AG04450 (cell line): Measurements from ENCODE around the gene TCP1. TPM values are rescaled to one million over a fixed set of nuclear protein-coding genes. Genes with fewer than 3 reads are reported as not detected.

Experiments used
- CTCF ChIA-PET: fragments of 300-600, 350-600 bp; formaldehyde crosslinking; extraction: SDS; loops from one replicate; lab custom pipeline; 2022; ENCODE audit warnings: antibody characterized with exemption, inconsistent platforms; lab: Charles Lee
- POLR2A ChIA-PET: fragments of 350-600 bp; formaldehyde crosslinking; extraction: SDS; loops from one replicate; lab custom pipeline; 2021; ENCODE audit warnings: antibody characterized with exemption, inconsistent platforms; lab: Yijun Ruan, JAX
- DNase-seq: peaks from one replicate; pipeline ENCODE4 v3.0.0-alpha.2; 2011; ENCODE audit warnings: low read depth, low spot score
- H3K27ac ChIP-seq: one replicate; pipeline ENCODE4 v1.5.1; 2012; ENCODE audit warnings: low read depth, low read length, control low read depth
- H3K27me3 ChIP-seq: one replicate; pipeline ENCODE4 v1.6.0; 2012; ENCODE audit warnings: low read length; ENCODE audit not compliant: control insufficient read depth, insufficient read depth
- H3K4me3 ChIP-seq: 2 replicates; pipeline ENCODE4 v1.5.1; 2011; ENCODE audit warnings: mild to moderate bottlenecking, low read depth, low read length, control low read depth
- H3K9me3 ChIP-seq: 2 replicates; pipeline ENCODE4 v1.5.1; 2012; ENCODE audit warnings: low read length; ENCODE audit not compliant: control insufficient read depth, insufficient read depth
- CTCF ChIP-seq: IDR thresholded peaks from 2 replicates; pipeline ENCODE4 v1.5.1; 2011; ENCODE audit warnings: low read depth, low read length, control low read depth, inconsistent platforms
- polyA plus RNA-seq: library from polyadenylated mRNA; depleted of rRNA; stranded (reverse); fragments of >200 nt; gene quantifications from 2 replicates; pipeline ENCODE4 v1.2.3, GENCODE V29; 2011

Gene TCP1
- polyA plus RNA-seq, 1 experiment = 182 TPM

- no peak for TF ChIP-seq CTCF
- Histone ChIP-seq H3K27ac (no peak overlapping the region), H3K4me3 (no peak overlapping the region), H3K9me3 (peaks cover 5% of the 10 kb centered on the region; the same call in 1 of the 2 replicates), H3K27me3 (peaks cover 14% of the 10 kb centered on the region)
- ChIA-PET CTCF (interaction anchor here (0.5 kb wide), 1 partner anchor 104 kb away, joined by 3 read pairs; no protein-coding TSS in a partner anchor), POLR2A (no interaction called here)
- DNase-seq = no peak
Measured at GRCh38 chr6:159823953-159824352, 34.6 kb upstream of the TCP1 start.

- ChIA-PET CTCF (no interaction called here), POLR2A (no interaction called here)
- H3K27me3 ChIP-seq = peaks cover 20% of the 10 kb centered on the region
- no peak for DNase-seq
- H3K9me3 ChIP-seq = peaks cover 5% of the 10 kb centered on the region; the same call in 1 of the 2 replicates
- TF ChIP-seq CTCF = no peak
- H3K27ac ChIP-seq = no peak overlapping the region
- no peak overlapping the region for H3K4me3 ChIP-seq
Measured at GRCh38 chr6:159821726-159822125, 32.3 kb upstream of the TCP1 start.

- Histone ChIP-seq H3K27ac (no peak overlapping the region), H3K9me3 (peaks cover 3% of the 10 kb centered on the region; the same call in 1 of the 2 replicates), H3K27me3 (peaks cover 20% of the 10 kb centered on the region), H3K4me3 (no peak overlapping the region)
- POLR2A ChIA-PET = no interaction called here
- CTCF ChIA-PET = no interaction called here
- DNase-seq = no peak
- no peak for TF ChIP-seq CTCF
Measured at GRCh38 chr6:159821122-159821521, 31.7 kb upstream of the TCP1 start.

GRCh38 chr6:159819932-159820640 lies 30.7 kb upstream of the TCP1 start:
- CTCF ChIA-PET = no interaction called here
- TF ChIP-seq CTCF = no peak

GRCh38 chr6:159819098-159819497 lies 29.7 kb upstream of the TCP1 start:
- peaks cover 17% of the 10 kb centered on the region for H3K27me3 ChIP-seq
- POLR2A ChIA-PET = no interaction called here
- H3K4me3 ChIP-seq = no peak overlapping the region
- no peak overlapping the region for H3K27ac ChIP-seq
- H3K9me3 ChIP-seq = no peaks in the 10 kb centered on the region; the same call in 1 of the 2 replicates
- CTCF ChIA-PET = no interaction called here
- no peak for TF ChIP-seq CTCF
- DNase-seq = no peak

More at GRCh38 chr6:159819932-159820640, 30.7 kb upstream of the TCP1 start:
- POLR2A ChIA-PET = no interaction called here
- no peak for DNase-seq
- peaks cover 20% of the 10 kb centered on the region for H3K27me3 ChIP-seq
- H3K4me3 ChIP-seq = no peak overlapping the region
- no peaks in the 10 kb centered on the region; the same call in 1 of the 2 replicates for H3K9me3 ChIP-seq
- H3K27ac ChIP-seq = no peak overlapping the region
